GM12878 (cell line): ENCODE data around the gene FBXL7. TPM values are rescaled to one million over a fixed set of nuclear protein-coding genes. Genes with fewer than 3 reads are reported as not detected.

Source experiments
- ATAC-seq: fragments of 200-7000 bp; cut with Tn5 transposase; 3 replicates; pipeline ENCODE4 v1.9.1; 2020; ENCODE audit warnings: mild to moderate bottlenecking, moderate library complexity
- BruUV-seq: library from RNA; stranded (reverse); fragments of 400-500 nt; replicated peaks from 2 replicates; lab custom pipeline; 2021; lab: Mats Ljungman, UMichigan
- CTCF ChIA-PET: fragments of 300-600 bp; sonication (Branson Sonifier 250); formaldehyde crosslinking; extraction: SDS; loops from one replicate; lab custom pipeline; 2021; ENCODE audit warnings: inconsistent platforms; lab: Yijun Ruan, JAX
- POLR2A ChIA-PET: fragments of 350-600 bp; formaldehyde crosslinking; extraction: SDS; loops from one replicate; lab custom pipeline; 2021; ENCODE audit warnings: inconsistent platforms; lab: Charles Lee
- RAD21 ChIA-PET: fragments of 300-600 bp; sonication (Branson Sonifier 250); formaldehyde crosslinking; loops from one replicate; lab custom pipeline; 2023; ENCODE audit warnings: antibody characterized with exemption; ENCODE audit not compliant: unreplicated experiment; lab: Charles Lee
- SMC1A ChIA-PET: fragments of 300-600 bp; sonication (Branson Sonifier 250); formaldehyde crosslinking; loops from one replicate; lab custom pipeline; 2023; ENCODE audit not compliant: unreplicated experiment, uncharacterized antibody; lab: Charles Lee
- DNase-seq: peaks from one replicate; pipeline ENCODE4 v3.0.0-alpha.2; 2011; ENCODE audit warnings: low read depth, low spot score
- FAIRE-seq: peaks from 3 replicates; lab custom pipeline; 2011; peaks lifted over from hg19 to GRCh38; lab: Jason Lieb, UNC
- H2AFZ ChIP-seq: 2 replicates; pipeline ENCODE4 v1.6.0; 2011; ENCODE audit warnings: low read depth, low read length, control low read depth; ENCODE audit not compliant: control insufficient read depth
- H3K27ac ChIP-seq: 2 replicates; pipeline ENCODE4 v1.5.1; 2011; ENCODE audit warnings: control low read depth; ENCODE audit not compliant: control insufficient read depth, insufficient read depth
- H3K27me3 ChIP-seq, 2 experiments: replicated peaks in 1 of 2; 2 replicates each; pipeline versions ENCODE4 v1.6.0 to v1.6.1; 2011; ENCODE audit warnings: low read length in 1 of 2; ENCODE audit not compliant: control insufficient read depth in 2 of 2, insufficient read depth in 2 of 2
- H3K36me3 ChIP-seq, 2 experiments: 2 replicates each; pipeline ENCODE4 v1.5.1; 2011; ENCODE audit warnings: low read length in 1 of 2; ENCODE audit not compliant: control insufficient read depth in 2 of 2, insufficient read depth in 2 of 2
- H3K4me1 ChIP-seq: 2 replicates; pipeline ENCODE4 v1.6.1; 2011; ENCODE audit warnings: mild to moderate bottlenecking, low read length, moderate library complexity, mixed read lengths; ENCODE audit not compliant: control insufficient read depth, insufficient read depth
- H3K4me2 ChIP-seq: 2 replicates; pipeline ENCODE4 v1.6.0; 2011; ENCODE audit warnings: control low read depth; ENCODE audit not compliant: control insufficient read depth, insufficient read depth
- H3K4me3 ChIP-seq: fragments of 200-600 bp; sonication (generic); 2 replicates; pipeline ENCODE4 v1.5.1; 2016
- H3K79me2 ChIP-seq: 2 replicates; pipeline ENCODE4 v1.6.0; 2011; ENCODE audit warnings: low read length; ENCODE audit not compliant: control insufficient read depth, insufficient read depth
- H3K9ac ChIP-seq: 2 replicates; pipeline ENCODE4 v1.8.0; 2011; ENCODE audit warnings: low read length, control low read depth, mixed read lengths; ENCODE audit not compliant: control insufficient read depth, insufficient read depth
- H3K9me3 ChIP-seq: replicated peaks from 3 replicates; pipeline ENCODE4 v1.5.1; 2011; ENCODE audit warnings: mild to moderate bottlenecking, low read length; ENCODE audit not compliant: control insufficient read depth, insufficient read depth
- H4K20me1 ChIP-seq: 2 replicates; pipeline ENCODE4 v1.6.0; 2011; ENCODE audit not compliant: control insufficient read depth, insufficient read depth
- BCL11A ChIP-seq: IDR thresholded peaks from 2 replicates; pipeline ENCODE4 v1.6.1; 2011; ENCODE audit warnings: low read depth, low read length
- EGR1 ChIP-seq, 2 experiments: IDR thresholded peaks; 1 replicate in 1 of 2; 2 replicates in 1 of 2; pipeline ENCODE4 v1.6.1; 2011 to 2012; ENCODE audit warnings: low read depth in 2 of 2, low read length in 2 of 2, borderline replicate concordance in 1 of 2, mild to moderate bottlenecking in 1 of 2, moderate library complexity in 1 of 2
- GATAD2B ChIP-seq: fragments of 450-650 bp; conservative IDR thresholded peaks from 2 replicates; pipeline ENCODE4 v1.6.1; 2017; ENCODE audit warnings: low read depth, mild to moderate bottlenecking, moderate library complexity
- JUNB ChIP-seq: IDR thresholded peaks from 2 replicates; pipeline ENCODE4 v1.6.1; 2016; ENCODE audit warnings: antibody characterized with exemption, mild to moderate bottlenecking
- SRF ChIP-seq, 2 experiments: IDR thresholded peaks; 2 replicates each; pipeline ENCODE4 v1.6.1; 2011; ENCODE audit warnings: low read depth in 2 of 2, low read length in 2 of 2, mild to moderate bottlenecking in 1 of 2, moderate library complexity in 1 of 2
- YY1 ChIP-seq: IDR thresholded peaks from 2 replicates; pipeline ENCODE4 v1.6.1; 2011; ENCODE audit warnings: low read depth, mild to moderate bottlenecking, low read length
- WGBS: methylation state at CpG from one replicate; pipeline ENCODE4 v1.1.6; 2016; ENCODE audit warnings: low lambda C conversion rate; ENCODE audit not compliant: insufficient replicate concordance, insufficient coverage; ENCODE audit errors: missing lambda C conversion rate; 5-methylcytosine and 5-hydroxymethylcytosine counted together
- in situ Hi-C: fragments of 300-500 bp; cut with MboI; formaldehyde crosslinking; loops from 9 replicates; pipeline ENCODE4 v1.14.3; 2018; ENCODE audit warnings: mixed read lengths
- intact Hi-C: fragments of 100-400 bp; cut with micrococcal nuclease; formaldehyde crosslinking; loops from one replicate; pipeline ENCODE4 v1.14.2; 2022; ENCODE audit not compliant: unreplicated experiment
- polyA plus RNA-seq, 11 experiments: library from polyadenylated mRNA; depleted of rRNA in 4 of 11; unstranded in 6 of 11; stranded (reverse) in 5 of 11; fragments of >200 nt; fragmentation: Nextera tagmentation in 4 of 11; fragmentation: Illumina TruSeq in 1 of 11; extraction: Ambion mirVana in 4 of 11; extraction: Trizol in 1 of 11; gene quantifications; 1 replicate in 1 of 11; 2 replicates in 10 of 11; pipeline versions ENCODE4 v1.2.1 to v1.2.3, GENCODE V29; 2011 to 2016; ENCODE audit warnings: inconsistent platforms in 2 of 11, missing spikeins in 2 of 11, low read depth in 1 of 11
- total RNA-seq, 4 experiments: library from RNA; depleted of rRNA in 3 of 4; stranded (reverse); fragments of >200 nt in 3 of 4; fragmentation: Illumina TruSeq in 1 of 4; extraction: Trizol in 1 of 4; gene quantifications; 2 replicates each; pipeline versions ENCODE4 v1.2.1 to v1.2.3, GENCODE V29; 2013 to 2021
- TF ChIP-seq, protein P1 (sequence below): fragments of 150-350 bp; IDR thresholded peaks from 2 replicates; pipeline ENCODE4 v1.6.1; 2014; ENCODE audit warnings: mild to moderate bottlenecking, low read depth, low read length
- TF ChIP-seq, protein P2 (sequence below): fragments of 450-650 bp; IDR thresholded peaks from 2 replicates; pipeline ENCODE4 v1.6.1; 2014; ENCODE audit warnings: mild to moderate bottlenecking

The FBXL7 gene
- total and polyA plus RNA-seq, 10 of the 15 experiments (the other 5 are each of a cell fraction or from before 2014, with no cell fraction given), result 0.03 to 0.44 (median 0.16) TPM

DNA sequence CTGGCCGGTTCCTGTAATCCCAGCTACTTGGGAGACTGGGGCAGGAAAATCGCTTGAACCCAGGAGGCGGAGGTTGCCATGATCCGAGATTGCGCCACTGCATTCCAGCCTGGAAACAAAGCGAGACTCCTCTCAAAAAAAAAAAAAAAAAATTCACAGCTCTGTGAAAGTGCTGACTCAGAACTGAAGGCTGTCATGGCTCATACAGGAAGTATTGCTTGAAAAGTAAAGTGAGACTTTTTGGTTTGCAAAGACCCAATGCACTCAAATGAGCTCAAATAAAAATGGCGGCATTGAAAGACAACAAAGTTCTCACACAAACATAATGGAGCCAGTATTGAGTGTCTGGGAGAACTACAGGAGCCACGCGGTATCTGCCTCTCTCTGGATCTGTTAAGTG, 202.1 kb downstream of the FBXL7 start:
- Histone ChIP-seq H3K27ac (no peak overlapping the region), H3K9ac (no peak overlapping the region), H3K4me3 (no peak overlapping the region), H3K4me1 (no peaks in the 10 kb centered on the region), H3K4me2 (no peak overlapping the region), H4K20me1 (no peaks in the 10 kb centered on the region), H3K36me3 (no peaks in the 10 kb centered on the region), H3K27me3 (no peaks in the 10 kb centered on the region), H3K9me3 (no peaks in the 10 kb centered on the region), H2AFZ (no peak overlapping the region), H3K79me2 (no peaks in the 10 kb centered on the region)
- FAIRE-seq (no peak), ATAC-seq (peak; percentile 61), DNase-seq (no peak)
- in situ Hi-C loops (no loop called here), intact Hi-C loops (no loop called here)
- TF ChIP-seq BCL11A, result no peak
- TF ChIP-seq EGR1 (IDR thresholded peaks at IDR 0.05; ENCODE audit: borderline replicate concordance in 1 of 2, low read depth in 2 of 2, low read length in 2 of 2), result no peak
- TF ChIP-seq JUNB, result peak; percentile 68
- TF ChIP-seq YY1, result peak; percentile 54; the same call in 1 of the 2 replicates
- no peak for TF ChIP-seq GATAD2B
- TF ChIP-seq, protein P1, sequence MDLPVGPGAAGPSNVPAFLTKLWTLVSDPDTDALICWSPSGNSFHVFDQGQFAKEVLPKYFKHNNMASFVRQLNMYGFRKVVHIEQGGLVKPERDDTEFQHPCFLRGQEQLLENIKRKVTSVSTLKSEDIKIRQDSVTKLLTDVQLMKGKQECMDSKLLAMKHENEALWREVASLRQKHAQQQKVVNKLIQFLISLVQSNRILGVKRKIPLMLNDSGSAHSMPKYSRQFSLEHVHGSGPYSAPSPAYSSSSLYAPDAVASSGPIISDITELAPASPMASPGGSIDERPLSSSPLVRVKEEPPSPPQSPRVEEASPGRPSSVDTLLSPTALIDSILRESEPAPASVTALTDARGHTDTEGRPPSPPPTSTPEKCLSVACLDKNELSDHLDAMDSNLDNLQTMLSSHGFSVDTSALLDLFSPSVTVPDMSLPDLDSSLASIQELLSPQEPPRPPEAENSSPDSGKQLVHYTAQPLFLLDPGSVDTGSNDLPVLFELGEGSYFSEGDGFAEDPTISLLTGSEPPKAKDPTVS, result no peak
- no peak for TF ChIP-seq SRF (IDR thresholded peaks at IDR 0.05; ENCODE audit: low read depth in 2 of 2, low read length in 2 of 2)
- TF ChIP-seq, protein P2, sequence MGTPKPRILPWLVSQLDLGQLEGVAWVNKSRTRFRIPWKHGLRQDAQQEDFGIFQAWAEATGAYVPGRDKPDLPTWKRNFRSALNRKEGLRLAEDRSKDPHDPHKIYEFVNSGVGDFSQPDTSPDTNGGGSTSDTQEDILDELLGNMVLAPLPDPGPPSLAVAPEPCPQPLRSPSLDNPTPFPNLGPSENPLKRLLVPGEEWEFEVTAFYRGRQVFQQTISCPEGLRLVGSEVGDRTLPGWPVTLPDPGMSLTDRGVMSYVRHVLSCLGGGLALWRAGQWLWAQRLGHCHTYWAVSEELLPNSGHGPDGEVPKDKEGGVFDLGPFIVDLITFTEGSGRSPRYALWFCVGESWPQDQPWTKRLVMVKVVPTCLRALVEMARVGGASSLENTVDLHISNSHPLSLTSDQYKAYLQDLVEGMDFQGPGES, result no peak
- no TSS peak for BruUV-seq
- CTCF ChIA-PET, result interaction anchor here (0.7 kb wide), 1 partner anchor 9 kb away, joined by 3 read pairs; no protein-coding TSS in a partner anchor
- RAD21 ChIA-PET, result no interaction called here
- POLR2A ChIA-PET, result no interaction called here
- 56% methylated on average over 9 of the region's 9 CpGs for WGBS
- SMC1A ChIA-PET, result no interaction called here
